PC-3 (cell line): ENCODE measurements around the gene LUC7L3.

Experiments
- EZH2phosphoT487 ChIP-seq: fragments of 300-600 bp; sonication (generic); IDR thresholded peaks from 2 replicates; pipeline ENCODE4 v1.6.1; 2018; ENCODE audit warnings: mild to moderate bottlenecking, antibody characterized with exemption, low read length, borderline replicate concordance
- TF ChIP-seq, protein P1 (sequence below): fragments of 300-600 bp; sonication (generic); conservative IDR thresholded peaks from 2 replicates; pipeline ENCODE4 v1.5.1; 2017; ENCODE audit warnings: antibody characterized with exemption, low read depth, mild to moderate bottlenecking, low read length

DNA sequence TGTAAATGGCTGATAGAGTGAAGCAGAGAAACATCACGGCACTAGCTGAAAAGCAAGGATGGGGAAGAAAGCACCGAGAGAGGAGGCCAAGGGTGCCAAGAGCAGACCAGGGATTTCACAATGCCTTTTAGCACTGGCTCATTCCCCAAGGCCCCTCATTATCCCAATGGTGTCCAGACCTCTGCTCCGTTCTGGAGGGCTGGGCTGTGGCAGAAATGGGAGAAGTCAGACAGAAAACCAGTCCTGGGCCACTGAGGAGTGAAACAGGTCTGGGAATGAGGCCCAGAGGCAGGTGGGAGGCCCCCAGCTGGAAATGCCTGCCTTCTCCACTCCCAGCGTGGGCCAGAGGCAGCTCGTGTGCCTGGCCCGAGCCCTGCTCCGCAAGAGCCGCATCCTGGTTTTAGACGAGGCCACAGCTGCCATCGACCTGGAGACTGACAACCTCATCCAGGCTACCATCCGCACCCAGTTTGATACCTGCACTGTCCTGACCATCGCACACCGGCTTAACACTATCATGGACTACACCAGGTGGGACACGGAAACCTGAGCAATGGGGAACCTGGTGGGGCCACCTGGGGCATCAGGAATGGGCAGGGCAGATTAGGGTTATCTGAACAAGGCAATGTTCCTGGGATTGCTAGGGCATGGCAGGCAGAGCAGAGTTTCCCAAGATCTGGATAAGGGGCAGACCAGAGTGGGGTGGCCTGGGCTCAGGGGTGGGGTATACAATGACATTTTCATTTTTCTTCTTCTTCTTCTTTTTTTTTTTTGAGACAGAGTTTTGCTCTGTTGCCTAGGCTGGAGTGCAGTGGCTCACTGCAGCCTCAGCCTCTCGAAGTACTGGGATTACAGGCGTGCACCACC is 32.0 kb upstream of the LUC7L3 start:
- TF ChIP-seq, protein P1, sequence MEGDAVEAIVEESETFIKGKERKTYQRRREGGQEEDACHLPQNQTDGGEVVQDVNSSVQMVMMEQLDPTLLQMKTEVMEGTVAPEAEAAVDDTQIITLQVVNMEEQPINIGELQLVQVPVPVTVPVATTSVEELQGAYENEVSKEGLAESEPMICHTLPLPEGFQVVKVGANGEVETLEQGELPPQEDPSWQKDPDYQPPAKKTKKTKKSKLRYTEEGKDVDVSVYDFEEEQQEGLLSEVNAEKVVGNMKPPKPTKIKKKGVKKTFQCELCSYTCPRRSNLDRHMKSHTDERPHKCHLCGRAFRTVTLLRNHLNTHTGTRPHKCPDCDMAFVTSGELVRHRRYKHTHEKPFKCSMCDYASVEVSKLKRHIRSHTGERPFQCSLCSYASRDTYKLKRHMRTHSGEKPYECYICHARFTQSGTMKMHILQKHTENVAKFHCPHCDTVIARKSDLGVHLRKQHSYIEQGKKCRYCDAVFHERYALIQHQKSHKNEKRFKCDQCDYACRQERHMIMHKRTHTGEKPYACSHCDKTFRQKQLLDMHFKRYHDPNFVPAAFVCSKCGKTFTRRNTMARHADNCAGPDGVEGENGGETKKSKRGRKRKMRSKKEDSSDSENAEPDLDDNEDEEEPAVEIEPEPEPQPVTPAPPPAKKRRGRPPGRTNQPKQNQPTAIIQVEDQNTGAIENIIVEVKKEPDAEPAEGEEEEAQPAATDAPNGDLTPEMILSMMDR = no peak
- TF ChIP-seq EZH2phosphoT487 = no peak
